Thoracic aorta (tissue), 2 donors: ENCODE results near the gene FASTK. TPM values are rescaled to one million over a fixed set of nuclear protein-coding genes. Genes with fewer than 3 reads are reported as not detected.

ENCODE experiments used
- ATAC-seq: fragments of 150-250 bp; one replicate; pipeline ENCODE4 v1.8.0; 2017; ENCODE audit warnings: low read depth; ENCODE audit not compliant: insufficient number of reproducible peaks, low FRiP score
- DNase-seq: peaks from one replicate; pipeline ENCODE4 v3.0.0-alpha.2; 2020; ENCODE audit warnings: low spot score
- H3K27ac ChIP-seq, 2 donors: fragments of 200-600 bp; sonication (generic); 1 replicate in 1 of 2; 2 replicates in 1 of 2; pipeline ENCODE4 v1.5.1; 2016; ENCODE audit warnings: mild to moderate bottlenecking in 2 of 2, moderate library complexity in 2 of 2
- H3K27me3 ChIP-seq: fragments of 200-600 bp; sonication (generic); replicated peaks from 2 replicates; pipeline ENCODE4 v1.6.0; 2016; ENCODE audit warnings: mild to moderate bottlenecking; ENCODE audit not compliant: insufficient read depth
- H3K36me3 ChIP-seq: fragments of 200-600 bp; sonication (generic); one replicate; pipeline ENCODE4 v1.5.1; 2016
- H3K4me1 ChIP-seq, 2 donors: fragments of 200-600 bp; sonication (generic); 1 replicate in 1 of 2; 2 replicates in 1 of 2; pipeline versions ENCODE4 v1.5.1 to v1.6.0; 2016; ENCODE audit warnings: low read depth in 2 of 2, mild to moderate bottlenecking in 1 of 2; ENCODE audit not compliant: control insufficient read depth in 1 of 2
- H3K4me3 ChIP-seq: fragments of 200-600 bp; sonication (generic); 2 replicates; pipeline ENCODE4 v1.5.1; 2016; ENCODE audit warnings: mild to moderate bottlenecking
- H3K9me3 ChIP-seq: fragments of 200-600 bp; sonication (generic); 2 replicates; pipeline ENCODE4 v1.5.1; 2016
- total RNA-seq, 2 donors: library from RNA; depleted of rRNA; stranded (reverse); fragments of >200 nt; gene quantifications; one replicate each; pipeline versions ENCODE4 v1.1.0 to v1.2.3, GENCODE V29; 2016
- TF ChIP-seq, protein P1 (sequence below): fragments of 200-600 bp; sonication (generic); IDR thresholded peaks from one replicate; pipeline ENCODE4 v1.5.1; 2019; ENCODE audit warnings: antibody characterized with exemption

Gene FASTK
- total RNA-seq, 2 donors from 2014 or later: 59.0 to 110 TPM

DNA sequence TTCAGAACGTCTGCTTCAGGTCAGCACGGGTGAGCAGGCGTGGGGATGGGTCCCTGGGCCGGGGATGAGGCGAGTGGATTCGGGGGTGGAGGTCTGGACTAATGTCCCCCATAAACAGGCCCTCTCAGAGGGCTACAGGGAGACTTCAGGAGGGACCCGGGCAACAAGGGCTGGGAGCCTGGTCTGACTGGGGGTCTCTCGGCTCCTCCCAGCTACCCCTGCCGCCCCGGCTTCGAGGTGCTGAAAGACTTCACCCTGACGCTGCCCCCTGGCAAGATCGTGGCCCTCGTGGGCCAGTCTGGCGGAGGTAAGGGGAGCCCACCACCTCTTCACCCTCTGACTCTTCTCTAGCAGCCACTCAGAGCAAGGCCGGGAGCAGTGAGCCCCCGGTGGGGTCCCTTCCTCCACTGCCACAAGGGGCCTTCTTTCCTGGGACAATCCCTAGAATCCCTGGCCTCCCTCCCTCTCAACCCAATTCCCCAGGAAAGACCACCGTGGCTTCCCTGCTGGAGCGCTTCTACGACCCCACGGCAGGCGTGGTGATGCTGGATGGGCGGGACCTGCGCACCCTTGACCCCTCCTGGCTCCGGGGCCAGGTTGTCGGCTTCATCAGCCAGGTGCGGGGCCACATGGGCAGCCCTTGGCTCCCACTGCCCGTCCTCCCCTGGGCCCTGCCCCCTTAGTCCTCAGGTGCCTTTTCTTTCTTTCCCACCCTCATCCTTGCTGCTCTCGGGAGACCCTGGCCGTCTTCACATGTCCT lies 39.8 kb downstream of the FASTK start:
- H3K36me3 ChIP-seq: peaks cover 22% of the 10 kb centered on the region

GRCh38 chr7:151039850-151040548 lies 40.6 kb downstream of the FASTK start:
- no peaks in the 10 kb centered on the region for H3K9me3 ChIP-seq
- peaks cover 11 to 12% of the 10 kb centered on the region in 2 donors for H3K4me1 ChIP-seq
- TF ChIP-seq, protein P1, sequence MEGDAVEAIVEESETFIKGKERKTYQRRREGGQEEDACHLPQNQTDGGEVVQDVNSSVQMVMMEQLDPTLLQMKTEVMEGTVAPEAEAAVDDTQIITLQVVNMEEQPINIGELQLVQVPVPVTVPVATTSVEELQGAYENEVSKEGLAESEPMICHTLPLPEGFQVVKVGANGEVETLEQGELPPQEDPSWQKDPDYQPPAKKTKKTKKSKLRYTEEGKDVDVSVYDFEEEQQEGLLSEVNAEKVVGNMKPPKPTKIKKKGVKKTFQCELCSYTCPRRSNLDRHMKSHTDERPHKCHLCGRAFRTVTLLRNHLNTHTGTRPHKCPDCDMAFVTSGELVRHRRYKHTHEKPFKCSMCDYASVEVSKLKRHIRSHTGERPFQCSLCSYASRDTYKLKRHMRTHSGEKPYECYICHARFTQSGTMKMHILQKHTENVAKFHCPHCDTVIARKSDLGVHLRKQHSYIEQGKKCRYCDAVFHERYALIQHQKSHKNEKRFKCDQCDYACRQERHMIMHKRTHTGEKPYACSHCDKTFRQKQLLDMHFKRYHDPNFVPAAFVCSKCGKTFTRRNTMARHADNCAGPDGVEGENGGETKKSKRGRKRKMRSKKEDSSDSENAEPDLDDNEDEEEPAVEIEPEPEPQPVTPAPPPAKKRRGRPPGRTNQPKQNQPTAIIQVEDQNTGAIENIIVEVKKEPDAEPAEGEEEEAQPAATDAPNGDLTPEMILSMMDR: no peak
- H3K36me3 ChIP-seq: peaks cover 30% of the 10 kb centered on the region
- no peaks in the 10 kb centered on the region for H3K27me3 ChIP-seq
- DNase-seq (no peak), ATAC-seq (no peak)
- H3K4me3 ChIP-seq: no peak overlapping the region
- peak overlapping the region in 1 of 2 donors; percentile 62 for H3K27ac ChIP-seq

More for the DNA sequence above, 39.8 kb downstream of the FASTK start:
- TF ChIP-seq, protein P1: no peak
- H3K9me3 ChIP-seq: no peaks in the 10 kb centered on the region
- no peak for ATAC-seq
- H3K27me3 ChIP-seq: no peaks in the 10 kb centered on the region
- H3K4me1 ChIP-seq: peaks cover 11 to 12% of the 10 kb centered on the region in 2 donors
- DNase-seq: no peak
- H3K4me3 ChIP-seq: no peak overlapping the region
- no peak overlapping the region for H3K27ac ChIP-seq

DNA sequence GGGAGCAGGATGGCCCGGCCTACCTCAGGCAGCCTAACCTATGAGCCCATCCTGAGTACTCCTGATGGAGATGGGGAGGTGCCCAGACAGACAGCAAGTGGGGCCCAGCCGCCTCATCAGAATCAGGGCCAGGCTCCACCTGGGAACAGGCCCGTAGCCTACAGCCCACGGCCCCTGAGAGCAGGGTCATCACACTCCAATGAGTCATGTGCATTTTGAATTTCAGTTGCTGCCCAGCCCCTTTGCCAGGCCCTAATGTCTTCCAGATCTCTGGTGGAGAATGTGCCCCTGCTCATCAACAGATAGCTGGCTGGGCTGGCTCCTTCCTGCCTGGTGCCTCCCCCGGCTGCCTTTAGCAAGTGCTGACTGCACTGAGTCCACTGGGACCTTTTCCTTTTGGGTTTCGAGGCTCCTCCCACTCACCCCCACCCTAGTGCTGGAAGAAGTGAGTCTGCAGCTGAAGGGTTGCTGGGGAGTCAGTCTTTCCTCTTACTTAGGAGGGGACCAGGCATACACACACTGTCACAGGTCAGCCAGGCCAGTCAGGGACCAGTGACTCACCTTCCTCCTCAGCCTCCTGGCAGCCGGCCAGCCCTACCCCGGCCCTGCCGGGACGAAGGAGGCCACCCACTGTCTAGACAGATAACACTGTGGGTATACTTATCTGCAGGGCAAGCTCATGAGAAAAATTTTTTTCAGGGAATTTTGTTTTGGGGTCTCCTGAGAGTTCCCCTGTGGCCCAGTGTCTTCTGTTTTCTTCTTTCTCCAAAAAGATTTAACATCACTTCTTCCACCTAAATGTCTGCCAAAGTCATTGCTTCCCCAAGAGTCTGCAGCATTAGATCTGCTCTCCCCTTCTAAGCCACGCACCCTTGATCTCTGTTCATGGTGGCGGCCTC lies 41.4 kb downstream of the FASTK start:
- peak overlapping the region in 1 of 2 donors; percentile 62 for H3K27ac ChIP-seq
- H3K27me3 ChIP-seq: no peaks in the 10 kb centered on the region
- no peaks in the 10 kb centered on the region for H3K9me3 ChIP-seq
- H3K36me3 ChIP-seq: peaks cover 30% of the 10 kb centered on the region
- DNase-seq (peak; percentile 63), ATAC-seq (peak; percentile 84)
- TF ChIP-seq, protein P1: no peak
- H3K4me1 ChIP-seq: peaks cover 11 to 12% of the 10 kb centered on the region in 2 donors
- H3K4me3 ChIP-seq: no peak overlapping the region

- no peaks in the 10 kb centered on the region for H3K9me3 ChIP-seq
- no peak for ATAC-seq
- H3K4me3 ChIP-seq: no peak overlapping the region
- peaks cover 11 to 12% of the 10 kb centered on the region in 2 donors for H3K4me1 ChIP-seq
- DNase-seq: no peak
- peaks cover 20% of the 10 kb centered on the region for H3K36me3 ChIP-seq
- TF ChIP-seq, protein P1: no peak
- H3K27ac ChIP-seq: no peak overlapping the region
- no peaks in the 10 kb centered on the region for H3K27me3 ChIP-seq
Observed at GRCh38 chr7:151035902-151036301, 44.7 kb downstream of the FASTK start.
